Muscle of arm (tissue), 12 donors: ENCODE measurements around the gene RERE. TPM values are rescaled to one million over a fixed set of nuclear protein-coding genes. Genes with fewer than 3 reads are reported as not detected.
A peak's percentile ranks its signal among the peaks of the same experiment; 100 is the strongest.

Experiments
- DNase-seq: peaks from one replicate; pipeline ENCODE4 v3.0.0-alpha.2; 2013
- polyA plus RNA-seq, 12 donors: library from polyadenylated mRNA; unstranded; fragments of 120-200 nt; gene quantifications; one replicate each; pipeline ENCODE4 v1.2.1, GENCODE V29; 2013; ENCODE audit not compliant: insufficient read length in 12 of 12

RERE gene
- polyA plus RNA-seq, 12 donors: 51.1 to 118 (median 75.5) TPM; not detected in 1

DNA sequence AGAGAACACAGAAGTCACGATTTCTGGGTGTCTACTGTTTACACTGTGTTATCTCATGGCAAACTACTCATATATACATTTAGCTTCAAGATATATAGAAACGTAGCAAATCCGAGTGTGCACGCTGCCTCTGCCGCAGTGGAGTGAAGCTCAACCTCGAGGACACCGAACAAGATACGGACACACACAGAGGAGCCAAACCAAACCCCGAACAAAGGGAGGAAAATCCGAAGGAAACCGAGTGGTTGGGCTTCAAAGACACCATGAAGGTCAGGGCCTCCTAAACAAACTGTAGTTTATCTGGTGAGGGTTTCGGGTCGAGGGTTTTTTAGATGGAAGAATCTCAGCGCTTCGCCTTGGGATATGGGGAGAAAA lies 465.0 kb downstream of the RERE start:
- DNase-seq: no peak

DNA sequence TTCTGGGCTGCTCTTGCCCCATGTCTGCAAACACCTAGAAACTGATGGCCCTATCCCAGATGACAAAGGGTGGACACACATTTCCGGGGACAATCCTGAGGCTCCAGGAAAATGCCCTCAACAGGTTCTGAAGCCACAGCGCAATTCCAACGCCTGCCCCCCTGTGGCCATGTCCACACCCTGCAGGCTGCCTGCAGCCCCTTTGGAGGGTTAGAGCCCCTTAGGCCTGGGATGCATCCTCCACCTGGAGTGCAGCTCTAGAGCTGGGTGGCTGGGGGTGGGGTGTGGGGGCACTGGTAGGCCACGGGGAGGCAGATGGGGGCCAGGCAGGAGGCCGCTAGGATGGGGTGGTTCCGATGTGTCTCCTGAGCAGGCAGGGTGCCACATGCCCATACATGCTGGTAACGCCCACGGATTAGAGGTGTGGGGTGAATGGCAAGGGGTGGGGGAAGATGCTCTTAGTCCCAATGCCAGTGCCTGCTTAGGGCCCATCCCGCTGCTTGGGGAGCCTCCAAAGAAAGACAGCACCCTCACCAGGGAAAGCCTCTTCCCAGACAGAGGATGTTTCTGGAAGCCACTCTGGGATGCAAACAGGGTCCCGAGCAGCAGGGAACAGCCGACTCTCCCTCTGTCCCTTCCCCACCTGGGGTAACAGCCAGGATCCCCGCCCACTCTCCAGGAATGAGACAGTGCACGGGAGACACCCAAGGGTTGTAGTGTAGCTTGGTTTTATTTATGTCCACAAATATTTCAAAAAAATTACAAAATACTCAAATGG lies 465.6 kb downstream of the RERE start:
- DNase-seq: no peak

DNA sequence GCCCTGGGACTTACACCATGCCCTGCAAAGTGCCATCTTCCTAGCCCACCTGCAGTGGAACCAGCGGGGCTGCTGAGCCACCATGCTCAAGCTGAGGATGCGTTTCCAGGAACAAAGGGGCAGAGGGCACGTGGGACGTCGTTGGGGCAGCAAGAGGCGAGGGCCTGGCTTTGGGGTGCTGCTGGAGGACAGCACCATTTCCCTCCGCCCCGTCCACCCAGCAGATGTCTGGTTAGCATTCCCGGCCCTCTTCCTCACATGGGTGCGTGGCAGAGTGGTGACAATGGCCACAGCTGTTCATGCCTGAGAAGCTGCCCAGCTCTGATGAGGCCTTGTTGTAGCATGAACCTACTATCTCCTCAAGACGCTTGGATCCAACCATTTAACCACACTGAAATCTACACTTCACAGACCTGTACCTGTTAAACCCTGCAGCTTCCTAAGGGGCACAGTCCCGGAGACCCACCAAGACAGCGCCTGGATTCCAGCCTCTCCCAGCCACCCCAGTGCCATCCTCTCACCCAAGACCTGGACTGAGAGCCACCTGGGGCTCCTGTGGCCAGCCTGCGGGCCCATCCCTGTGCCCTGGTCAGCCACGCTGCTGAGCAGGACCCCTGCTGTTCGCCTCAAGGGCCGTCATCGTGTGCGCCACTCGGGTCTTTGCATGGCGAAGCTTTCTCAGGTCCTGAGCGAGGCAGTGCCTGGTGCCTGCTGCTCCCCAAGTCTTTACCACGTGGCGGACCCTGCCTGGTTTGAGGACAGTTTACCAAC lies 466.3 kb downstream of the RERE start:
- DNase-seq: no peak

DNA sequence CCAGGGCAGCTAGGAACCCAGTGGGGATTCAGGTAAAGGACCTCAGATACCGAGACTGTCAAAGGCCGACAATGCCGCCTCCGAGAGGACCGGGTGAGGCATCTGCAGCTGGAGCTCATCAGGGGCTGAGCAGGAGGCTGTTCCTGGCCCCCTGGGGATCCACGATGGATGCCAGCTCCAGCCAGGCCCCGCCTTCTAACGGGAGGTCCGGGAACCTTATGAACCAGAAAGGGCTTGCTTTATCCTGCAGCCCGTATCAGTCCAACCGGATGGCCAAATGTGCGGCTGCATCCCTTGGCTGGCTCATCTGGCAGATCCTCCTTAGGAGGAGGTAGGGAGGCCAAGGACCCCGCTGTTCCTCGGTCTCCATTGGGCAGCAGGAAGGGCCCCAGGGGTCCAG lies 467.5 kb downstream of the RERE start:
- DNase-seq: no peak

DNA sequence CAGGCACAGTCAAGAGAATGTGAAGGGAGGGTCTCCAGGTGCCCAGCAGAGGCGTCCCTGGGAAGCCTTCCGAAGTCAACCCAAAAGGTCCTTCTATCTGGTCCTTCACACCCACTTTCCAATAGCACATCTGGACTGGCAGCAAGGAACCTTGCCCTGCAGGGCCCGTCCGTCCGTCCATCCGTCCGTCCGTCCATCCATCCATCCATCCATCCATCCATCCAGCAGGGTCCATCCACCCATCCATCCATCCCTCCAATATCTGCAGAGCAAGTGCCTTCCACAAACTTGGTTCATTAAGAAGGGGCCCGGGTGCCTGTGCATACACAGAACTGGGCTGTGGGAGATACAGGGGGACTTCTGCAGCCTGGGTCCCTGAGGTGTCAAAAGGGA lies 468.0 kb downstream of the RERE start:
- no peak for DNase-seq

DNA sequence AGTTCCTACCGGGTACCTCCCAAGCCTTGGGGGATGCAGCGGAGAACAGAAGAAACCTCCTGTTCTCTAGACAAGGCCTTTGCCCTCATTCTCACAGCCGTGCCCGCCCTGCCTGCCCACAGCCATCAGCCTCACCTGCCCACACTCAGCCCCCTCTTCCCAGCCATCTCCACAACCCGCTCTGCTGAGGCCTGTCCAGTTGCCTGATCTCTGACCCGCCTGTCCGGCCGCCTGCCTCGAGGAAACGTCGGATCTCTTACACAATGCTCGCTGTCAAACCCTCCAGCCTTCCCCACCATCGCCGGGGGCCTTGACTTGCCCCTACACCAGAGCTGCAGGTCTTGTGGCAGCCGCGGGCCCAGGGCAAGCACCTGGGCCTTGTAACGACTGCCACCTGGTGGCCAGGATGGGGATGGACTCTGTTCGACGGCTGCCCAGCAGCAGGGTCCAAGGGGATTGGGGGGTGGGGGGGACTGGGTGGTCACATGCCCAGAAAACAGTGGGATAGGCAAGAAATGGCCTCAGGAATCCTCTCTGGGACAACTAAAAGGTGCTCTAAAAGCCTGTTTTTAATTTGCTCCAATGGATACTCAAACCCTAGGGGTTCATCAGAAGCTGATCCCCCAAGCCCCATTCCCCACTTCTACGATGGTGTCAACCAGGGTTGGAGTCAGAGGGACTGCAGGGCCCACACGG lies 468.5 kb downstream of the RERE start:
- peak; percentile 66 for DNase-seq

DNA sequence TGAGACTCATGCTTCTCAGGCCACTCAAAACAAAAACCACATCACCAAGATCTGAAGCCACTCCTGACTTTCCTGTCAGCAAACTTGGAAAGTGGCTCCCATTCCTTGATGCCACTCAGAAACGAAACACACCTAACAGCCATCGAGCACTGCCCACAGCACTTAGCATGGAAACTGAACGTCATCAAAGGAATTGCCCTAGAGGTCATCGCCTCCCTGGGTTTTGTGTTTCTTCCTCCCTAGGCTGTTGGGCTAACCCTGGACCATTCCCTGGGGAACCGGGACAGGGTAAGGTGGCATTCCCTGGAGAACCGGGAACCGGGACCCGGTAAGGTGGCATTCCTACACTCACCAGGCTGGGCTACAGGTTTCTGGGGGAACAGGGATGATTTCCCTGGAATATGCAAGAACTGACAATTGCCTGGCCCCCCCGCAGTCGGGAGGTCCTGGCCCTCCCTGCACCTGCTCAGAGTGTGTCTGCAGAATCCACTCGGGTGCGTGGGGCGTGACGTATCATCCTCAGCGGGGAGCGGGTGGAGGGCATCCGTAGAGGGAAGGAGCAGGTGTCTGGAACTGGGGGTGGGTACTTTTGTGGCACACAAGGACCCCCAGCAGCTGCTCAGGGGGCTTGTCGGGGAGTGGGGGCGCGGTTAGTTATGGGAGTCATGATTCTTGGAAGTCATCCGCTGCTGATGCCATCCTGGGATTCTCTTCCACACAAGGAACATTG lies 469.2 kb downstream of the RERE start:
- DNase-seq: no peak

DNA sequence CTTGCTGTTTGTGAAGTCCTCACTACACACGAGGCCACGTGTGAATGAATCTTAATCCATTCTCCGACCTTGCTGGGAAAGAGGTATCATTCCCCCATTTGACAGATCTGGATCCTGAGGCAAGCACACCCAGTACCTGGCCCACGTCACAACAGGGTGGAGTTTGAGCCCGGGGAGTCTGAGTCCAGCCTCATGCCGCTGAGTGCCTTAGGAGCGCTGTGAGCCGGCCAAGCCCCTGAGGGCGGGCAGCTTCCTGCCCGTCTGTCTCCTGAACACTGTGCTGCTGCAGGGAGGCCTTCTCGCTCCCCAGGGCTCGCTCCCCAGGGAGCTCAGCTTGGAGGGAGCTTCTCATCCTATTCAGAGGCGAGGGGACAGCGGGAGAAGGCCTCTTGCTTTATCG lies 469.8 kb downstream of the RERE start:
- no peak for DNase-seq

DNA sequence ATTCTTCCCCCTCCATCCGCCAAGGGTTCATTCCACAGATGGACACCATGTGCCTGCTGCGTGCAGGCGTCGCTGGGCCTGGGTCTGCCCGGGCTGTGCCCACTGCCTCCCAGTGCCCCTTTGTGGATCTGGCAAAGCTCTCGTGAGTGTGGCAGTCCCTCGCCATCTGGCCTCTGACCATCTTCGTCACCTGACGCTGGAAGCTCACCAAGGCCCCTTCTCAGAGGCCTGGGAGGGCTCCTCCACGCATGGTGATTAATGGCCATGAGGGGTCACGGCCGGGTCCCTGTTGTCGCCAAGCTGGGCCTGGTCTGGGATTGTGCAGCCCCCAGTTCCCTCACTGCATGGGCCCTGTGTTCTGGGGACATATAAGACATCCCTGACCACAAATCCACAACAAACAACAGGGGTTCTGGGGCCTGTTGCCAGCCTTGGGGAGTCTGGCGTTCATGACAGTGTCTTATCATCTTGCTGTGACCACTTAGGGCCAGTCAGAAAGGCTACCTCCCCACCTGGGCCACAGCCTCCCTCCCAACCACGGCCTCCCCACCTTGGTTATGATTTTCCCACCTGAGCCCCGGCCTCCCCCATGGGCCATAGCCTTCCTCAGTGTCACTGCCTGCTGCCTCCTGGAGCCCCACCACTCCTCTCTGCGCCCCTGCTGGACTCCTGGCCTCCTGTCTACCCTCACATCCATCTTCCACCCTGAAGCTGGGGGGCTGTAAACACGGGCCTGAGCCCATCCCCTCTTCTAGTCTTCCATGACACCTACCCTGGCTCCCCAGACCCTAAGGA lies 471.6 kb downstream of the RERE start:
- DNase-seq: no peak

DNA sequence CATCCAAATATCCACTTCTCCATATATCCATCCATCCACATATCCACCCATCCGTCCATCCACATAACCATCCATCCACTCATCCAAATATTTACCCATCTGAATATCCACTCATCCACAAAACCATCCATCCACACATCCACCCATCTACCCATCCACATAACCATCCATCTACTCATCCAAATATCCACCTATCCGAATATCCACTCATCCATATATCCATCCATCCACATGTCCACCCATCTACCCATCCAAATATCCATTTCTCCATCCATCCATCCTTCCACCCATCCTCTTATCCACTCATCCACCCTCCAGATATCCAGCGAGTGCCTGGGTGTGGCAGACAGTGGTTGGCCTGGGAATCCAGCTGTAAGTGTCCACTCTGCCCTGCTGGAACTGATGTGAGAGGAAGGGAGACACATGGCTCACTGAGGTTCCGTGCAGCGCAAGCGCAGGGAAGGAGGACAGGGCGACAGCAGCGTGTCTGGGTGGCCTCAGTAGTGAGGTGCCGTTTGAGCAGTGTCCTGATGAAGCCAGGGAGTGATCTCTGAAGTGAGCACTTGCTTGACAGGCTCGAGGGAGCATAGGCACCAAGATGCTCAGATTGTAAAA lies 472.4 kb downstream of the RERE start:
- DNase-seq: no peak

DNA sequence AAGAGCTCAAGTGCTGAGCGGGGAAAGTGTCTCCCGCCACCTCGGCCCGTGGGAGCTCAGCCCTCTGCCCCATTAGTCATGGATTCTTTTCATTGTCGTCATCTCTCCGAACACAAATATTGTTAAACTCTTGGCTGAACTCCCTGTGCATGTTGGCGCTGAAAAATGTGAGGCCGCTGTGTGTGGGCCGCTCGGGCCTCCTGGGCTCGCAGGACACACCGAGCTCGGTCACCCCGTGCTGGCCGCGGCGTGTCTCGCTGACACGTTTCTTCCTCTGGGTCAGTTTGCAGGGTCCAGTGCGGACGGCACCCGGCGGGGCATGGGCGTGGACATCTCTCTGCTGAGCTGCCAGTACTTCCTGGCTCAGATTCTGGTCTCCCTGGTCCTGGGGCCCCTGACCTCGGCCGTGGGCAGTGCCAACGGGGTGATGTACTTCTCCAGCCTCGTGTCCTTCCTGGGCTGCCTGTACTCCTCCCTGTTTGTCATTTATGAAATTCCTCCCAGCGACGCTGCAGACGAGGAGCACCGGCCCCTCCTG lies 473.9 kb downstream of the RERE start:
- DNase-seq: peak; percentile 62

DNA sequence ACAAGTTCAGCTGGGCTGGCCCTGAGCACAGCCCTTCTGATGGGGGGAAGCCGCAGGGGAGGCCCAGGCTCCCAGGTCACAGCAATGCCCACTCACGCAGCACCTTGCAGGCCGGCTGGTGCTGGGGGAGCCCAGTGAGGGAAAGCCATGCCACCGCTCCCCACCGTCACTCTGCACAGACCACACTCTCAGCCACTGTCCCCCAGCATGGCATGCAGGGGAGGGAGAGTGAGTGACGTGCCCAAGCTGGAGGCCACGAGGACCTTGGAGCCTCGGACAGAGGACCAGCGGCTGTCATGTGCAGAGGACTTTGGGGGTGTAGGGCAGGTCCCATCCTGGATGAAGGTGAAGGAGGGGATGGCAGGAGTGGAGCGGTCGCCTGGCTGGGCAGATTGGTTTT lies 474.4 kb downstream of the RERE start:
- DNase-seq: no peak

DNA sequence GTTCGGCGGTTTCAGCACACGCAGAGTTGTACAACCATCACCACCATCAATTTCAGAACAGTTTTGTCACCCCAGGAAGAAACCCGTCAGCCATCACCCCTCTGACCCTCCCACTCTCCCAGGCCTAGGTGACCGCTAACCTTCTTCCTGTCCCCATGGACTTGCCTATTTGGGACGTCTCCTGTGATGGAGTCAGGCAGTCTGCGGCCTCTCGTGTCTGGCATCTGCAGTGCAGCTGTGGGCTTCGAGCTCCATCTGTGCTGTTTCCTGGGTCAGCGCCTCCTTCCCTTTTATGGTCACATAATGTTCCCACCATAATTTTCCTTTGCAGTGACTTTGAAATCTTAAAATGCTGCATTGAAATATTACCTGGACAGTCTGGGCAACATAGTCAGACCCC lies 475.1 kb downstream of the RERE start:
- DNase-seq: no peak

DNA sequence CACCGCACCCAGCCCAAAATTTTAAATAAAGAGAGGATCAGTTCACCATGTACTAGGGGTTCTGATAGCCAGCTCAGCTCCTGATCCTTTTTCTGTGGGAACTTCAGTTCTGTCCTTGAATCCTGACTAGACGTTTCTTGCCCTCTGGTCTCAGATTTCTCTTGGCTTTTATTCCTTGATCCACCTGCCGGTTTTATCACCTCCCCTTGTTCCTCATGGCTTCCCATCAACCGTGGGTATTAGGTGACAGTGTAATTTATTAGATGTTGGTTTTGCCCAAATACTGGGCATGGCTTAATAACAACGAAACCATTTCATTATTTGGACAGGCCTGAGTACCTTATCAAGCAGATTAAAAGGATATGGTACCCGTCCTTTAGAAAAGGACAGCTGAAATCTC lies 477.0 kb downstream of the RERE start:
- DNase-seq: no peak

DNA sequence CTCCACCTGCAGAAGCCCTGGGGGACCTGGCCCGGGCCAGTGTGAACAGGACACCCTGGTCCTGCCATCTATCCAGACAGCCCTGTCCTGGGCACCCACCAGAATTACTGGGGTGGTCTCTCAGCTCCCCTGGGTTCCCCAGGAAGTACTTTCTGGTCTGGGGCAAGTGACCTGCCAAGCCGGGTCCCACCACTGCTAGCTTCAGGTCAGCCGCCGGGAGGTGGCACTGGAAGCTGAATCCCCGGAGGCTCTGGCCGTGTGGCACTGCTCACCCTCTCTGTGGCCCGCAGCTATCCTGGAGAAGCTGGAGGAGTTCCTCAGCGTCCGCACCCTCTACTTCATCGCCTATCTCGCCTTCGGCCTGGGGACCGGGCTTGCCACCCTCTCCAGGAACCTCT lies 478.2 kb downstream of the RERE start:
- no peak for DNase-seq

DNA sequence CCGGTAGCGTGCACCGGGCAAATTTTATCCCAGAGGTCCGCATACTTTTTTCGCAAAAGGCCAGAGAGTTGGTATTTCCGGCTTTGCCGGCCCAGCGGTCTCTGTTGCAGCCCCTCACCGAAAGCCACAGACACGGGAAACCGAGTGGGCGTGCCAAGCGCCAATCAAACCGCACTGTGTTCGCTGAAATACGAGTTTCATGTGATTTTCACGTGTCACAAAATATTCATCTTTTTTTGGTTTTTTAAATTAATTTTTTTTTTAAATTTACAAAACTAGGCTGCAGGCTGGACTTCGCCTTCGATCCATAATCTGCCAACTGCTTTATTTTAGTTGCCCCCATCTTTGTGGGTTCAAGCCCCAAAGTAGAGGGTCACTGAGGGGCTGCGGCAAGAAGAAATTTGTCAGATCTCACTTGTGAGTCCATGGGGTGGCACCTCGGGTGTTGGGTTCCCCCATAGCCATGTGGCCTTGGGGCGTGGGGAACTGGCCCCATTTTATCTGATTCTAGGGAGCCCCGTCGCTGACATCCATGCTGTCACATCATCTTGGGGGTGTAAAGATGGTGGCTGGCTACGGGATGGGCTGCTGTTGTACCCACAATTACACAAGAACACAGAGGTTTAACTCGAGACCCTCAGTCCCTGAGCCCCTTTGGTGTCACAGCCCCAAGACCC lies 478.8 kb downstream of the RERE start:
- DNase-seq: no peak

DNA sequence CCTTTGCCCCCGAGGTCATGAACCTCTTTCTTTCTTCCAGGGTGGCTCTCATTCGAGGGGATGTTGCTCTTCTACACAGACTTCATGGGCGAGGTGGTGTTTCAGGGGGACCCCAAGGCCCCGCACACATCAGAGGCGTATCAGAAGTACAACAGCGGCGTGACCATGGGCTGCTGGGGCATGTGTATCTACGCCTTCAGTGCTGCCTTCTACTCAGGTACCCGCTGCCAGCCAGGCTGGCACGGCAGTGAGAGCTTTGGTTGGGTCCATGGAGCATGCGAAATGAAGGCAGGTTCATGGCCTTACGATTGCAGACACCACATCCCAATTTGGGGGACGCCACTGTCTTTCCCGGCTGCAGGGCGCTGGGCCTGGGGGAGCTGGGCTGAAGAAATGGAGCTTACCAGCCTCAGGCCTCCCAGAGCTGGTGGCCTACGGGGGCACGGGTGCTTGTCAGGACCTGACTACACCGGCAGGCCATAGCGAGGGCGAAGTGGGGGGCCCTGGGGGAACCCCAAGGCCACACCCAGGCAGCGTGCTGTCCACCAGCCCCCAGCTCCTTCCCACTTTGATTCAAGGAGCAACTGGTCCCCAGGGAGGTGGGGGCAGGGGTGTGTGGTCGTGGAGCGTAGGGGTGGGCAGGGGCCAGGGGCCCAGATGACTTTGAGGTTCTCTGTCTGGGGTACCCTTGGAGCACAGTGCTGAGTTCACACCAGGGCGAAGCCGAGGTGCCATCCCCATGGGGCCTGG lies 479.5 kb downstream of the RERE start:
- no peak for DNase-seq

DNA sequence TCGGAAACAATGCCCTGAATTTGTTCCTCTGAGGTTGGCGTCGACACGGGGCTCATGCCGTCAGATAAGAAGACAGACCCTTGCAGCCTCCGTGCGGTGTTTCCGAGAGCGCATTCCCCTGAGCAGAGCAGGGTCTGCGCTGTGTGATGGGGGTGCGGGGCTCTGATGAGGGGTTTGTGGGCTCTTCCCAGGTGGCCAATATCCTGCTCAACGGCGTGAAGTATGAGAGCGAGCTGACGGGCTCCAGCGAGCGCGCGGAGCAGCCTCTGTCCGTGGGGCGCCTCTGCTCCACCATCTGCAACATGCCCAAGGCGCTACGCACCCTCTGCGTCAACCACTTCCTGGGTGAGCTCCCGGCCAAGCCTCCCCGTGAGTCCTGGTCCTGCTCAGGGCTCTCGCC lies 482.2 kb downstream of the RERE start:
- DNase-seq: no peak
